ENCODE measurements around the gene SEMA6B. TPM values are rescaled to one million over a fixed set of nuclear protein-coding genes. Genes with fewer than 3 reads are reported as not detected.

SEMA6B gene
- total RNA-seq, 2 experiments from 2014 or later = not detected

DNA sequence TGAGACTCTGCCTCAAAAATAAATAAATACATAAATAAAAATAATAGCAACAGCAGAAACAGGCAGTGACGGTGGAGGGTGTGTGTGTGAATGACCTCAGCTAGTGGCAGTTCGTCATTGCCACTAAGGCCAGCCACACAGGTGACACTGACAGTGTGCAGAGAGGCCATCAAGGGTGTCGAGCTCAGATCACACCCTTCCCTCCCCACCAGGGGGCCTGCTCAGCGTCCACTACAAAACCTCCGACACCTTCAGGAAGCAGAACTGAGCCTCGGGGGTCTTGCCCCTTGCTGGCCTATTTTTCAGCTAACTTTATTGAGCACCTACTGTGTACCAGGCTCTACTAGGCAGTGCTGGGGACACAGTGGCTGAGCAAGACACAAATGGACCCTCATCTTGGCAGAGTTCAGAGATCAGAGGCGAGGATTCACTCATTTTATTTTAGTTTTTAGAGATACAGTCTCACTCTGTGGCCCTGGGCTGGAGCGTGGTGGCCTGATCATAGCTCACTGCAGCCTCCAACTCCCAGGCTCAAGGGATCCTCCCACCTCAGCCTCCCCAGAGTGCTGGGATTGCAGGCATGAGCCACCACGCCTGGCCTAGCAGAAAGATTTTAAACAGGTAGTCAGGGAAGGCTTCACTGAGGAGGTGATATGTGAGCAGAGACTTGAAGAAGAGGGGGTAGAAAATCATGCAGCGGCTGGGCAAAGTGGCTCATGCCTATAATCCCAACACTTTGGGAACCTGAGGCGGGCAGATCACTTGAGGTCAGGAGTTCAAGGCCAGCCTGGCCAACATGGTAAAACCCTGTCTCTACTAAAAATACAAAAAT is 30.3 kb upstream of the SEMA6B start:
- CTCF ChIA-PET = interaction anchor here (0.6 to 1.4 kb wide), 2 partner anchors 45 to 46 kb away, joined by 3 to 4 read pairs; no protein-coding TSS in a partner anchor
- POLR2A ChIA-PET = interaction anchor here (0.6 kb wide), 1 partner anchor 1672 kb away, joined by 3 read pairs; no protein-coding TSS in a partner anchor

DNA sequence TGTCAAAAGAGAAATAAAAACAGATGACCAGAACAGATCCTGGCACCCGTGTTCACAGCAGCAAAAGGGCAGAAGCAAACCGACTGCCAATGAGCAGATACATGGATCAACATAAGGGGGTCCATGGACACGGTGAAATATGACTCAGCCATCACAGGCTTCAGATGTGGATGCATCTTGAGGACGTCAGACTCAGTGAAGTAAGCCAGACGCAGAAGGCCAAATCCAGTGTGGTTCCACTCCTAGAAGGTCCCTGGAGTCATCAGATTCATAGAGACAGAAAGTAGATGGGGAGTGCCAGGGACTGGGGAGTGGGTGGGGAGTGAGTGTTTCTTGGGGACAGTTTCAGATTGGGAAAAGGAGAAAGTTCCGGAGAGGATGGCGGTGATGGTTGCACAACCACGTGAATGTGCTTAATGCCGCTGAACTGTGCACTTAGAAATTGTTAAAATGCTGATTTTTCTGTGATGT is 28.8 kb upstream of the SEMA6B start:
- CTCF ChIA-PET = no interaction called here
- POLR2A ChIA-PET = interaction anchor here (0.5 kb wide), 1 partner anchor 85 kb away, joined by 4 read pairs; no protein-coding TSS in a partner anchor

DNA sequence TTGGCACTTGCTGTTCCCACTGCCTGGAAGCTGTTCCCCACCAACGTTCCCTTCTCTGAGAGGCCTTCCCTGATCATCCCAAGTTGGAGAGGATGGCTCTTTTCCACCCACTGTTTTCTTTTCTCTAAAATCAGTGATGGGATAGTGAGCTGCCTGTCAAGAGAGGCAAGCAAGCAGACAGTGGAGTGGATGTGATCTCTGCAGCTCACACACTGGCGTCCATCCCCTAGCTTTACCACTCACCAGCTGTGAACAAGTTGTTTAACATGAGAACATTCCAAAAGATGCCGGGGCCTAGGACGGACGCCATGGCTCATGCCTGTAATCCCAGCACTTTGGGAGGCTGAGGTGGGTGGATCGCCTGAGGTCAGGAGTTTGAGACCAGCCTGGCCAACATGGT is 28.0 kb upstream of the SEMA6B start:
- POLR2A ChIA-PET = no interaction called here
- CTCF ChIA-PET = interaction anchor here (0.5 to 1.1 kb wide), 2 partner anchors 11 to 126 kb away, joined by 3 read pairs; no protein-coding TSS in a partner anchor

DNA sequence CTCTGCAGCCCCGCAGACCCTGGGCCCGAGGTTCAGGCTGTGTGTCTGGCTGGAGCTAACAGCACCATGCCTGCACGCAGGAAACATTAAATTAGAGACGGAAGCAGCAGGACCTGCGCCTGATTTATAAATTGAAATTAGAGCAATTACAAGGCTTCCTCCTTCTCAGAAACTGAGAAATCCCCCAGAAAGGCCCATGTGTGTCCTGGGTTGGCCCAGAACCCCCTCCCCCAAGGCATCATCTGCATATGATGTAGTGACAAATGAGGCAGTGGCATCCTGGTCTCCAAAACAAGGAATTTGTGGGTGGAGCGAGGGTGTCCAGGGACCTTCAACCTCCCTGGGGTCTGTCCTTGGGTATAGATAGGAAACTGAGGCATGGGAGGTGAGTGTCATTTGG is 27.2 kb upstream of the SEMA6B start:
- ChIA-PET POLR2A (no interaction called here), CTCF (interaction anchor here (0.5 to 1.4 kb wide), 3 partner anchors 11 to 127 kb away, joined by 3 to 5 read pairs (median 3); no protein-coding TSS in a partner anchor)

DNA sequence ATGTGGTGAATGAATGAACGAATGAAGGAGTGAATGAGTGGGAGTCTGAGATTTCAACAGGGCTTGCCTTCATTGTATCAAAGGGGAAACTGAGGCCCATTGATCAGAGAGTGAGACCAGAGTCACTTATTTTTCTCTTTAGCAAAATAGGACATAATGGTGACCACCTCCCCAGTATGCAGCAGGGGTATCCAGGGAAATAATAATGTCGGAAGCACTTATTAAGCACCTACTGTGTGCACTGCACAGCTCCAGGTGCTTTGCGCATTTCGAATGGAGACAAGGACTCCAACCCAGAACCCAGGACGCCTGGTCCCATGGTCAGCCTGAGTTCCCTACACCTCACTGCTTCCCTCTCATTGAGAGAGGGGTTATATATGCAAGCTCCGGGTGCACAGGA is 26.8 kb upstream of the SEMA6B start:
- ChIA-PET POLR2A (no interaction called here), CTCF (interaction anchor here (1.4 kb wide), 1 partner anchor 50 kb away, joined by 5 read pairs; no protein-coding TSS in a partner anchor)

DNA sequence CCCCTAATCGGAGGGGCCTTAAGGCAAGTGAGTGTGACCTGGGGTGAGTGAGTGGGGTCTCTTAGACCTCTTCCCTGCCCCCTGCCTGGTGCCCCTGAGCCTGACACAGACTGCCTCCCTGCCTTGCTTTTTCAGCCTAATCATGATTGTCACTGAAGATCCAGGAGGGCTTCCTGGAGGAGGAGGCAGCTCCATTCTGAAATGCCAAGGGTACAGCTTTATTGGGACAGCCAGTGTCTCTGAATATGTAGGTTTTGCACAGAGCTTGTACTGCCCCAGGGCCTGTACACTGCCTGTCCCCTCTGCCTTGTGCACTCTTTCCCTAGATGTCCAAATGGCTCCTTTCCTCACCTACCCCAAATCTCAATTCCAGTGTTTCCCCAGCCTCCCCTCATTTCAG is 26.1 kb upstream of the SEMA6B start:
- CTCF ChIA-PET = interaction anchor here (0.5 to 1.4 kb wide), 3 partner anchors 12 to 51 kb away, joined by 3 to 5 read pairs (median 4); no protein-coding TSS in a partner anchor
- POLR2A ChIA-PET = no interaction called here

DNA sequence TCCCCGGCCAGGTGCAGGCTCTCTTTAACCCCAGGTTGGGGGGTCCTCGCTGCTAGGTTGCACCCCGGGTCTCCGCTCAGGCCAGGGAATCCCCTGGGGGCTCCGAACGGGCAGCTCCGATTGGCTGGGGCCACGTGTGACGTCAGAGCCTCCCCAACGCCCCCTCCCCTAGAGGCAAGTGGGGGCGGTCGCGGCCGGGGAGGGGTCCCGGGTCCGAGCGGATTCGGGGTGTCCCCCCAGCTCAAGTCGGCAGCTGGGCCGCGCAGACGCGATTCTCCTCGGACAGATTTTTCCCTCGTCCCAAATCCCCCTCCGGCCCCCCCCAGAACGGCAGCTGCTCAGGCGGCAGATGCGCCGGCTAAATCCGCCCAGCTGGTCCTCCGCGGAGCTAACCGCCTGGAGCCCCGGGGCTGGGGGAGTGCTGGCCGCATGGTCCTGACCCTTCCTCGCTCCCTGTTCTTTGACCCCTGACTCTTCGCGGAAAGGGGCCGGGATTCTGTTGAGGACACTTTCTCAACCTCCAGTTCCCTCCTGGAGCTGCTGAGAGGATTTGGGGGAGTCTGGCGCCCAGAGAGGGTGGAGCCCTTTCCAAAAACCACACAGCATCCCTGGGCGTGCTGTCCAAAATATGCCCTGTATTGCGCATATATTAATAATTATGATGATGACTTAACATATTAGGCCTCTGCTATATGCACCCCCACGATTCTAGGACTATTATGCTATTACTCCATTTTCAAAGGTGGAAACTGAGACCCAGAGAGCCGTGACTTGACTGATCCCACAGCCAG is 25.4 kb upstream of the SEMA6B start:
- ChIA-PET POLR2A (no interaction called here), CTCF (interaction anchor here (0.5 to 1.4 kb wide), 5 partner anchors 13 to 177 kb away, joined by 3 to 5 read pairs (median 4); no protein-coding TSS in a partner anchor)

DNA sequence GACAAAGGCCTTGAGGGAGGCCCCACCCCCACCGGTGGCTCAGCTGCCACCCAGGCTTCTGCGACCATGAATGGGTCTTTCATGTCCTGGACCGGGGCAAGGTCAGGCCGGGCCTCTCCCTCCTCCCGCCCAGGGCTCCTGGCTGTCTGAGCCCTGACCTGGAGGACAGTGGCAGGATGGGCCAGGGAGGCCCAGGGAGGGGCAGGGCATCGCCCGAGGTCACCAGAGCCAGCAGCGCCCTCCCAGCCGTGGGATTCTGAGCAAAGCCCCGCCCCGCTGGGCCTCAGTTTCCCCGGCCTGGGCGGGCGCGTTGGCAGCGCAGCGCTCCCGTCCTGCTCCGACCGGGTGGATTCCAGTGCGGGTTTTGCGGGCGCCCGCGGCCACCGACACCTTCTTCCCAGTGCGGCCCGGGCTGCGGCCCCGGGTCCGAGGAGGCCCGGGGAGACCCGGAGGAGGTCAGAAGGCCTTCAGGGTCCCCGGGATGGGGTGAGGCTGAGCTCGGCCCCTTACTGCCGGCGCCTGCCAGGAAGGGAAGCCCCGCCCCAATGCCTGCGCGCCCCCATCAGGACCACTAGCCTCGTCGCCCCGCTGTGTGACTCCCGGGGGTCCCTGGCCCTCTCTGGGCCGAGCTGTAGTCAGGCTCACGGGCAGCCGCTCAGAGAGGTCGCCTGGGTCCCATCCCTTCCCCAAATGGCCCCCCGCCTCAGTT is 24.6 kb upstream of the SEMA6B start:
- POLR2A ChIA-PET = no interaction called here

DNA sequence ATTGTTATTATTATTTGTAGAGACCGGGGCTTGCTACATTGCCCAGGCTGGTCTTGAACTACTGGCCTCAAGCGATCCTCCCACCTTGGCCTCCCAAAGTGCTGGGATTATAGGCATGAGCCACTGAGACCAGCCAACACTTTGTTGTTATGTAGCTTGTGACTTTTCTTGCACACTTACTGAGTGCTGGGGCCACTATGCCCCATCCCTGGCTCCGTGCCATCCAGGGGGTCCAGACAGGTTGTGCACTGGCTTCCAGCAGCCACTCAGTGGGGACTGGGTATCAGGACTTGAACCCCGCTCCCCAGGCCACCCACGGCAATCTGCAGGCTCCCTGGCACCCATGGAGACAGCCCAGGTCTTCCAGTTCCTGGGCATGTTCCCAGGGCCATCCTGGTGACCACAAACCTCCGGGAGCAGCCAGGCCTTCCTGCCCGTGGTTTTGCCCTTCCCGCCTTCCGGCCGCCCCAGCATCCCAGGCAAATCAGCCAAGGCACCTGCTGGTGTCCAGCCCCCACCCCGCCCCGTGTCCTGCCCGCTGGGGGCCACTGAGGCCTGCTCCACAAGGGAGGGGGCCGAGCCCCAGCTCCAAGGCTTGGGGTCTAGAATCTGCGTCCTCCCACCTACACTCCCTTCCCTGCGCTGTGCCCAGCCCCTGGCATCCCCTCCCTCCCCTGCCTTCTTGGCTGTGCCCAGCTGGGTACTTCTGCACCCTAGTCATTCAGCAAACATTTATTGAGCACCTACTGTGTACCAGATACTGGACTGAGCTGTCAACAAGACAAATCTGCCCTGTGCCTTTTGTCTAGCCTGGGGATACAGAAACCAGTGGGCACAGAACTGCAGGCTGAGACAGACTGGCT is 23.7 kb upstream of the SEMA6B start:
- CTCF ChIA-PET = interaction anchor here (1.3 kb wide), 1 partner anchor 53 kb away, joined by 6 read pairs; no protein-coding TSS in a partner anchor

More for the DNA sequence above, 24.6 kb upstream of the SEMA6B start:
- CTCF ChIA-PET = interaction anchor here (0.5 to 1.4 kb wide), 4 partner anchors 14 to 176 kb away, joined by 3 to 5 read pairs (median 4); no protein-coding TSS in a partner anchor

DNA sequence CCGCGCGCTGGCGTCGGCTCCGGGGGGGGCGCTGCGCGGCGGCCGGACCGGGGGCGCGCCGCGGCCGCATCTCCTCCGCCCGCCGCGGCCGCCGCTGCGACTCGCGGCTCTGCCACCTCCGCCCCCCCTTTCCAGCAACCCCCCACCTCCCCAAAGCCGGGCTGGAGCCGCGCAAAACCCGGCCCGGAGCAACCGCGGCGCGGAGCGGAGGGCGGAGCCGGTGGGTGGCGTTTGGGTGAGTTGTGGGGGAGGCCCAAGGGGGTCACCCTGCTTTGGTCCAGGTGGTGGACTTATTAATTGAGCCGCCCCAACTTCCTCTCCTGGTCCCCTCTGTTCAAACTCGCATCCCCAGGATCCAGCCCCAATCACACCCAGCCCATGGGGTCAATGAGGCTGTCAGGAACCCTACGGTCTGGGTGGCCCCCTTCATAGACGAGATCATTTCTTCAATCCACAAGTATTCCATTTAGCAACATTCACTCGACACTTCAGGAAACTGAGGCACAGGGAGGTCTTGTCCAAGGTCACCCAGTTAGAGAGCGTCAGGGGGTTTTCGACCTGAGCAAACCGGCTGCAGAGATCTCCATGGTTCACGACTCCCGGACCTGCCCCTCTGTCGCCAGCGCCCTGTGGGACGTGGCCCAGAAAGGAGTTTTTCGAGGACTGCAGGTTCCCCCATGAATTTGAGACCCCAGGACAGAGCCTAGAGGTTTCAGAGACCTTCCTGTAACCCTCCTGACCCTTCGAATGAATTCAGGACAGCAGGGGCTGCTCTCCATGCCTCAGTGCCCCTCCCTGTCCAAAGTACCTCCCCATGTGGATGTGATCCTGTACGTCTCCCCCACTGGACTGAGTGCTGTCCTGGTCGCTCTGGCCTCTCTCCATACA is 22.4 kb upstream of the SEMA6B start:
- ChIA-PET CTCF (interaction anchor here (1.3 kb wide), 1 partner anchor 54 kb away, joined by 6 read pairs; no protein-coding TSS in a partner anchor), POLR2A (no interaction called here)

More for the DNA sequence above, 23.7 kb upstream of the SEMA6B start:
- POLR2A ChIA-PET = no interaction called here

DNA sequence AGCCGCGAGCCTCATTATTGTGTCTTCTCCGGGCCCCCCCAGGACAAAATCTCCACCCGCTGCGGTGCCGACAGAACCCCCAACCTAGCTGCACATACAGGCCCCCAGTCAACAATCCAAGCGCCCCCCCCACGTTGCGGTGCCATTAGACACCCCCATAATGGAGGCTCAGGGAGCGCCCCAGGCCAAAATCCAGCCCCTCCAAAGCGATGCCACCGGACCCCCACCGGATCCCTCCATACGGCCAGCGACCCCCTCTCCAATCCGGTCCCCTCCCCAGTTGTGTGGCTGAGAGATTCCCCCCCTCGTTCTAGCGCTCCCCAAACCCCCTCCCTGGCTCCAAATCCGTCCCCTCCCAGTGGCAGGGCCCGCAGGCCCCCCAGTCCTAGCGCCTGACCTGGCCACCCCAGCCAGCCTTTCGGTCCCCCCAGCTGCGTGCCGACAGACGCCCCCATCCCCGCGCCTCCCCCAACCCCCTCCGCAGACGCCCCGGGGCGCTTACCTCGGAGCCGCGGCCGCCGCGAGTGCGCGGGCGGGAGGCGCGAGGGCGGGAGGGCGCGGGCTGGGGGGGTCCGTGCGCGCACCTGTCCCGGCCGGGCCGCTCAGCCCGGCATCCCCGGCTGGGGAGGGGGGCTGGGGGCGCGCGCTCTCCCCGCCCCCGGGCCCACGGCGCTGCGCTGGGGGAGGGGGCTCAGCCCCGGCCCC is 21.6 kb upstream of the SEMA6B start:
- CTCF ChIA-PET = no interaction called here

DNA sequence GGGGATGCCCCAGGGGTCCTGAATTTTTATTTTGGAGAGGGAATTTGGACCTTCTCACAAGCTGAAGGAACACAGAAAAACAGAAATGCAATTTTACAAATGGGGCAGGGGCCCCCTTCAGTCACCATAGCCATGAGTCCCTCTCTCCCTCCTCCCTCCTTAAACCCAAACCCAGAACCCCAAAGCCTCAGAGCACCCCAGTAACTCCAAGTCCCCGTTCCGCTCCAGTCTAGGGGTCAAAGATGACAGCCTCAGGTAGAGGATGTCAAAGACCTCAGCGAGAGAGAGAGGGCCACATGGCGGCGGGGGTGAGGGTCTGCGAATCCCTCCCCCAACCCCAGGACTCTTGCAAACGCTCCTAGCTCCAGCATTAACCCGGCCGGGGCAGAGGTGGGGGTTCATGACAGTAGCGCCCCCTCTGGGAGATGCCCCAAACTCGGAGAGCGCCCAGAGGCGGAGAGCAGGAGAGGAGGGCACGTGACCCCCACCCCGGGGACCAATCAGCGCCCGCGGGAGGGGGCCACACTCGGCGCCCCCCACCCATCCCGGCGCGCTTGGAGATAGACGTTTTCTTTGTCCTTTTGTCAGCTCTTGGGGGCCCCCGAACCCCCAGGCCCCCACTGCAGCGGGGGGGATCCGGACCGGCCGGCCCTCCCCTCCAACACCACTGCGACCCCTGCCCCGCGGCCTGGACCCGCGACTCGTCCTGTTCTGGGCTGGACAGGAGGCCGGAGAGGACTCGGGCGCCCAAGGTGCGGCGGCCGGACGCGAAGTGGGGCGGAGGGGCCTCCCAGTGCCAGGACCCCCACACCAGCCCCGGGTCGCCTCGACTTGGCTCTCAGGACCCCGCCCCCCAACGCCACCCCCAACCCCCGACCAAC is 20.8 kb upstream of the SEMA6B start:
- ChIA-PET POLR2A (interaction anchor here (0.5 kb wide), 1 partner anchor 8 kb away, joined by 4 read pairs; no protein-coding TSS in a partner anchor), CTCF (interaction anchor here (3.2 kb wide), 1 partner anchor 56 kb away, joined by 9 read pairs; no protein-coding TSS in a partner anchor)

More for the DNA sequence above, 21.6 kb upstream of the SEMA6B start:
- POLR2A ChIA-PET = no interaction called here

DNA sequence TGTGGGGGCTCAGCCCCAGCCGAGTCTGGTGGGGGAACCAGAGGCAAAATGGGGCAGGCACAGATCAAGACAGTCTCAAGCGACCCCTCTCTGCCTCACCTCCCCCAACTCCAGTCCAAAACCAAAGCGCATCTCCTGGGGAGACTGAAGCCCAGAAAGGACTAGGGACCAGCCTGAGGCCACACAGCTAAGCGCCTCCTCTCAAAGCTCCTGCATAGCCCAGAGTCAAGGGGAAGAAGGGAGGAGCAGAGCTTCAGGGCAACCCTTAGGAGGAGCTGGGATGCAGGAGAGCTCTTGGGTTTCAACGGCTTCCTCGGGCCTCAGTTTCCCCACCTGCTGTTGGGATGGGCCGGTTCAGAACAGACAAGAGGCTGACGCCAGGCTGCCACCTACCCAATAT is 19.9 kb upstream of the SEMA6B start:
- POLR2A ChIA-PET = no interaction called here
- CTCF ChIA-PET = interaction anchor here (3.2 kb wide), 1 partner anchor 57 kb away, joined by 9 read pairs; no protein-coding TSS in a partner anchor

DNA sequence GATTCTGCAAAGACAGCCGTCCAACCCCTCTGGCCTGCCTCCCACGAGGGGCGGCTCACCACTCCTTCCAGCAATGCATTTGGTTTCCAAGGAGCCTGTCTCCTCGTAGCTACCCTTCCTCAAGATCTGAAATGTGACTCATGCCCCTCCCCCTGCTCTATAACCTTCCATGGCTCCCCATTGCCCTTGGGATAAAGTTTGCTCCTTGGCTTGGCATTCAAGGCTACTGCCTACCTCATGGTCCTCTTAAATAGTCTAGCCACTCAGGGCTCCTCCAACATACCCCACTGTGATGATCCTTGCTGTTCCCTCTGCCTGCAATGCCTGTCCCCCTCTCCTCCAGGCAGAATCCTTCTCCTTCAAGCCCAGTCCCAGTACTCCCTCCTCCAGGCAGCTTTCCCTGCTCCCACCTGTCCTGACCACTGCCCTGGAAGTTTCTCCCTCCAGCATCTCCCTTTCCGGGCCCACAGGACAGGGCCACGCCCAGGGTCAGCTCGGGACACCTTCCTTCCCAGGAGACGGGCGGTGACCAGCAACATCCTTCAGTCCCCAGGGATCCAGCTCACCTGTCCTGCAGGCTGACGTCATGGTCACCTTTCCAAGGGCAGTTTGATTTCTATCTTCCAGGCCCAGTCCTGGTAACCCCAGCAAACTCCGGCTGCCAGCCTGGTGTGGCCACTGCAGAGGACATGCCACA is 19.2 kb upstream of the SEMA6B start:
- ChIA-PET CTCF (interaction anchor here (3.2 kb wide), 1 partner anchor 57 kb away, joined by 9 read pairs; no protein-coding TSS in a partner anchor), POLR2A (no interaction called here)

All from activated CD8-positive, alpha-beta memory T cell treated with anti-CD3 and anti-CD28 coated beads for 36 hours (primary cell).